Sigmoid colon (tissue), 4 donors: ENCODE measurements around the gene ZER1.

ENCODE experiments used
- CTCF ChIP-seq, 4 experiments: fragments of 450-650 bp in 3 of 4; fragments of 200-600 bp in 1 of 4; IDR thresholded peaks; one replicate each; pipeline ENCODE4 v1.5.1; 2016 to 2019; ENCODE audit warnings: antibody characterized with exemption in 4 of 4, mild to moderate bottlenecking in 3 of 4, moderate library complexity in 2 of 4
- POLR2AphosphoS5 ChIP-seq, 4 donors: sonication (generic); formaldehyde crosslinking; IDR thresholded peaks; one replicate each; pipeline ENCODE4 v1.6.1; 2017; ENCODE audit warnings: antibody characterized with exemption in 4 of 4

- no peak for TF ChIP-seq CTCF (IDR thresholded peaks at IDR 0.05)
- no peak for TF ChIP-seq POLR2AphosphoS5 (IDR thresholded peaks at IDR 0.05)
These were observed 65.7 kb downstream of the ZER1 start for GRCh38 chr9:128706045-128706444.
